IMR-90 (cell line): ENCODE data around the gene OR6S1. TPM values are rescaled to one million over a fixed set of nuclear protein-coding genes. Genes with fewer than 3 reads are reported as not detected.

ENCODE experiments used
- ATAC-seq: fragments of 200-7000 bp; cut with Tn5 transposase; 2 replicates; pipeline ENCODE4 v1.9.1; 2020; ENCODE audit warnings: low read depth, mild to moderate bottlenecking, moderate library complexity
- BruUV-seq: library from RNA; stranded (reverse); fragments of 400-500 nt; replicated peaks from 2 replicates; lab custom pipeline; 2021; lab: Mats Ljungman, UMichigan
- CTCF ChIA-PET: fragments of 300-600 bp; formaldehyde crosslinking; extraction: SDS; loops from one replicate; lab custom pipeline; 2021; ENCODE audit warnings: antibody characterized with exemption; lab: Yijun Ruan, JAX
- POLR2A ChIA-PET: fragments of 300-600 bp; sonication (Branson Sonifier 250); formaldehyde crosslinking; loops from one replicate; lab custom pipeline; 2022; ENCODE audit warnings: antibody characterized with exemption; ENCODE audit not compliant: unreplicated experiment; lab: Charles Lee
- DNase-seq: peaks from one replicate; pipeline ENCODE4 v3.0.0; 2013
- H2AFZ ChIP-seq: replicated peaks from 2 replicates; pipeline ENCODE3; 2013; ENCODE audit warnings: low read length, mild to moderate bottlenecking; ENCODE audit not compliant: poor library complexity
- H2AK5ac ChIP-seq: 2 replicates; pipeline ENCODE4 v1.6.1; 2013; ENCODE audit warnings: low read depth, low read length, inconsistent platforms
- H2AK9ac ChIP-seq: replicated peaks from 2 replicates; pipeline ENCODE3; 2013; ENCODE audit warnings: mild to moderate bottlenecking, low read depth, low read length, moderate library complexity; ENCODE audit not compliant: poor library complexity
- H2BK120ac ChIP-seq: 2 replicates; pipeline ENCODE4 v1.6.1; 2013; ENCODE audit warnings: low read depth, low read length, inconsistent platforms
- H2BK15ac ChIP-seq: 3 replicates; pipeline ENCODE4 v1.6.1; 2013; ENCODE audit warnings: low read depth, low read length, inconsistent platforms
- H2BK20ac ChIP-seq: 2 replicates; pipeline ENCODE4 v1.6.1; 2013; ENCODE audit warnings: low read depth, mild to moderate bottlenecking, inconsistent platforms, low read length, moderate library complexity
- H2BK5ac ChIP-seq: 2 replicates; pipeline ENCODE4 v1.6.1; 2013; ENCODE audit warnings: mild to moderate bottlenecking, low read depth, low read length, inconsistent platforms; ENCODE audit not compliant: poor library complexity, severe bottlenecking
- H3K14ac ChIP-seq: replicated peaks from 2 replicates; pipeline ENCODE4 v1.6.1; 2013; ENCODE audit warnings: low read depth, low read length, inconsistent platforms
- H3K18ac ChIP-seq: 2 replicates; pipeline ENCODE4 v1.6.1; 2013; ENCODE audit warnings: low read depth, low read length, control low read depth
- H3K23ac ChIP-seq: 2 replicates; pipeline ENCODE4 v1.6.1; 2013; ENCODE audit warnings: low read depth, low read length, inconsistent platforms
- H3K27ac ChIP-seq: 2 replicates; pipeline ENCODE4 v1.5.1; 2013; ENCODE audit warnings: mild to moderate bottlenecking, control low read depth, low read length; ENCODE audit not compliant: insufficient read depth
- H3K27me3 ChIP-seq: 2 replicates; pipeline ENCODE4 v1.6.1; 2013; ENCODE audit warnings: low read length; ENCODE audit not compliant: control insufficient read depth, insufficient read depth
- H3K36me3 ChIP-seq: 2 replicates; pipeline ENCODE4 v1.6.1; 2013; ENCODE audit warnings: low read length, mixed read lengths; ENCODE audit not compliant: control insufficient read depth, insufficient read depth
- H3K4ac ChIP-seq: 2 replicates; pipeline ENCODE4 v1.6.1; 2013; ENCODE audit warnings: low read depth, low read length, inconsistent platforms
- H3K4me1 ChIP-seq: 2 replicates; pipeline ENCODE4 v1.6.1; 2013; ENCODE audit warnings: low read length, mixed read lengths; ENCODE audit not compliant: control insufficient read depth, insufficient read depth
- H3K4me2 ChIP-seq: 2 replicates; pipeline ENCODE4 v1.6.1; 2013; ENCODE audit warnings: low read depth, mild to moderate bottlenecking, control low read depth, low read length, moderate library complexity
- H3K4me3 ChIP-seq: 2 replicates; pipeline ENCODE4 v1.5.1; 2013; ENCODE audit warnings: low read depth, mild to moderate bottlenecking, control low read depth, low read length, moderate library complexity; ENCODE audit not compliant: insufficient read depth
- H3K56ac ChIP-seq: 2 replicates; pipeline ENCODE4 v1.6.1; 2013; ENCODE audit warnings: low read length, inconsistent platforms; ENCODE audit not compliant: insufficient read depth; ENCODE audit errors: extremely low read depth
- H3K79me1 ChIP-seq, 2 experiments: 2 replicates each; pipeline ENCODE4 v1.6.1; 2013; ENCODE audit warnings: low read length in 2 of 2, inconsistent platforms in 1 of 2, low read depth in 1 of 2
- H3K9ac ChIP-seq: 2 replicates; pipeline ENCODE4 v1.6.1; 2013; ENCODE audit warnings: low read depth, low read length, control low read depth
- H3K9me1 ChIP-seq: 2 replicates; pipeline ENCODE4 v1.6.1; 2013; ENCODE audit warnings: low read length, inconsistent platforms; ENCODE audit not compliant: insufficient read depth
- H3K9me3 ChIP-seq: 2 replicates; pipeline ENCODE4 v1.6.1; 2013; ENCODE audit warnings: low read length; ENCODE audit not compliant: control insufficient read depth, insufficient read depth
- H4K20me1 ChIP-seq: 2 replicates; pipeline ENCODE4 v1.6.1; 2013; ENCODE audit warnings: low read length, inconsistent platforms; ENCODE audit not compliant: insufficient read depth
- H4K5ac ChIP-seq: 2 replicates; pipeline ENCODE4 v1.6.1; 2013; ENCODE audit warnings: mild to moderate bottlenecking, low read depth, low read length, control low read depth
- H4K8ac ChIP-seq, 2 experiments: 2 replicates each; pipeline ENCODE4 v1.6.1; 2013; ENCODE audit warnings: low read depth in 2 of 2, low read length in 2 of 2, control low read depth in 1 of 2, inconsistent platforms in 1 of 2
- H4K91ac ChIP-seq: 2 replicates; pipeline ENCODE4 v1.6.1; 2013; ENCODE audit warnings: low read depth, low read length, inconsistent platforms; ENCODE audit not compliant: insufficient read depth
- CEBPB ChIP-seq: IDR thresholded peaks from 2 replicates; pipeline ENCODE4 v1.6.1; 2012; ENCODE audit warnings: low read depth, low read length, improper control_type of control experiment
- CHD1 ChIP-seq: IDR thresholded peaks from 2 replicates; pipeline ENCODE4 v1.6.1; 2012; ENCODE audit warnings: low read depth, low read length, improper control_type of control experiment
- FOS ChIP-seq: fragments of 150-350 bp; IDR thresholded peaks from 2 replicates; pipeline ENCODE4 v1.6.1; 2016; ENCODE audit warnings: low read depth, low read length
- NFE2L2 ChIP-seq: fragments of 150-350 bp; IDR thresholded peaks from 2 replicates; pipeline ENCODE4 v1.6.1; 2016; ENCODE audit warnings: low read depth, mild to moderate bottlenecking, low read length
- WGBS, 2 experiments: methylation state at CpG; one replicate each; pipeline versions ENCODE4 v1.1.5 to v1.1.7; 2013; ENCODE audit warnings: missing lambda C conversion rate in 2 of 2; ENCODE audit not compliant: insufficient read length in 1 of 2; ENCODE audit errors: extremely low coverage in 2 of 2; 5-methylcytosine and 5-hydroxymethylcytosine counted together
- dilution Hi-C: fragments of 300-500 bp; cut with HindIII; formaldehyde crosslinking; loops from one replicate; pipeline ENCODE4 v1.14.3; 2018; ENCODE audit warnings: low sequenced_read_pairs; ENCODE audit not compliant: unreplicated experiment
- in situ Hi-C: fragments of 300-500 bp; cut with MboI; formaldehyde crosslinking; loops from 3 replicates; pipeline ENCODE4 v1.14.3; 2019; ENCODE audit warnings: low sequenced_read_pairs, inconsistent platforms, mixed read lengths
- intact Hi-C: fragments of 100-400 bp; cut with micrococcal nuclease; formaldehyde crosslinking; loops from 2 replicates; pipeline ENCODE4 v1.10.0; 2022
- polyA plus RNA-seq, 3 experiments: library from polyadenylated mRNA; depleted of rRNA; stranded (reverse); fragments of >200 nt; gene quantifications; 2 replicates each; pipeline ENCODE4 v1.2.3, GENCODE V29; 2012; ENCODE audit warnings: low replicate concordance in 1 of 3
- total RNA-seq: library from RNA; depleted of rRNA; stranded (reverse); fragments of >200 nt; gene quantifications from 2 replicates; pipeline ENCODE4 v1.2.3, GENCODE V29; 2012

The OR6S1 gene
- total and polyA plus RNA-seq, 2 of the 4 experiments (the other 2 are of a cell fraction) = not detected

DNA sequence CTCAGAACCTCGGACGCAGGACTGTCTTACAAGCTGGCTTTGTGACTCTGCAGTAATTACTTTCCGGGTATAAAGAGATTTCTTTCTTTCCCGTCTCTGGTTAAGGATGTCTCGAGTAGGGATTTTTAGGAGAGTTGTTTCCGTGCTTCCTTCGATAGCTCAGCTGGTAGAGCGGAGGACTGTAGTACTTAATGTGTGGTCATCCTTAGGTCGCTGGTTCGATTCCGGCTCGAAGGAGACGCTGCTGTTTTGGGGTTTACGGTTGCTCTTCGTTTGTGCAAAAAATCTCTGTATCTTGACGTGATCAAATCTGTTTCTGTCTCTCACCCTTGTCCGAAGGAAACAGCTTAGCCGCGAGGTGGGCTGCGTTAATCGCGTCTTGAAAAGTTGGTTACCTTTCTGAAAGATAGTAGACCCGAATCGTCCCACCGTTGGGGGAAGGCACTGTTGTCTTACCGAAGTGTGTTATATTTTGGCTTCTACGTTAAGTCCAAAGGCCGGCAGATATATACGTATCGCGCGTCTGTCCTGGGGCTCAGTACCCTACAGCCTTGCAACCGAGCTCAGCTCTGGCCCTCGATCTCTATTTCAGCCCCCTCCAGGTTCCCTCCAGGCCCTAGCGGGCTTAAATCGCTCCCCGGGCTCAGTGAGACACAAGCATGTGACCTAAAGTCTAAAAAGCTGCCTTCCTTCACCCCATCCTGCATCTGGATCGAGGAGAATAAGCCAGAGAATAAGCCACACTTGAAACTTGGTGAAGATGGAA, 41.8 kb upstream of the OR6S1 start:
- peak overlapping the region; percentile 98 for H2AFZ ChIP-seq
- H4K5ac ChIP-seq = peak overlapping the region; percentile 88
- dilution Hi-C loops (no loop called here), in situ Hi-C loops (loop anchor here (5.0 to 10.0 kb wide), 3 partner anchors 51 to 359 kb away; partner anchors contain the start of gene TEP1), intact Hi-C loops (loop anchor here (1.0 to 5.0 kb wide), 5 partner anchors 222 to 419 kb away; partner anchors contain the start of genes PARP2, PIP4P1, TEP1 and TMEM253)
- no peaks in the 10 kb centered on the region for H3K9me3 ChIP-seq
- peak; percentile 94 for DNase-seq
- peak; percentile 56 for ATAC-seq
- no peak overlapping the region for H2BK15ac ChIP-seq
- H3K9ac ChIP-seq = peak overlapping the region; percentile 90
- 0 out of 2 replicates have a peak overlapping the region, but pooled peaks have one; percentile 39 for H2AK5ac ChIP-seq
- H3K36me3 ChIP-seq = no peaks in the 10 kb centered on the region
- peaks cover 4% of the 10 kb centered on the region; the same call in 1 of the 2 replicates for H3K9me1 ChIP-seq
- peak overlapping the region; percentile 70 for H2AK9ac ChIP-seq
- H3K4ac ChIP-seq = peak overlapping the region; percentile 90
- peaks cover 6% of the 10 kb centered on the region for H4K20me1 ChIP-seq
- no TSS peak for BruUV-seq
- ChIA-PET CTCF (interaction anchor here (2.0 kb wide), 1 partner anchor 288 kb away, joined by 4 read pairs; no protein-coding TSS in a partner anchor), POLR2A (no interaction called here)
- peak overlapping the region; percentile 65 for H3K4me3 ChIP-seq
- H3K79me1 ChIP-seq = peaks cover 3 to 6% of the 10 kb centered on the region in 2 experiments; a peak in 1 of 4 replicates
- peak overlapping the region; percentile 74 for H3K4me2 ChIP-seq
- peak overlapping the region; percentile 50 to 88; a peak in 3 of 4 replicates for H4K8ac ChIP-seq
- TF ChIP-seq FOS (peak; percentile 94), CHD1 (peak; percentile 73; the same call in 1 of the 2 replicates), NFE2L2 (no peak), CEBPB (peak; percentile 20; the same call in 1 of the 2 replicates)
- peak overlapping the region; percentile 78 for H3K56ac ChIP-seq
- 0% methylated on average over 15 of the region's 38 CpGs; no CpG with 5 or more reads in 1 of the 2 experiments for WGBS, 2 experiments
- H3K4me1 ChIP-seq = no peaks in the 10 kb centered on the region
- no peak overlapping the region for H2BK20ac ChIP-seq
- peak overlapping the region; percentile 68 for H3K14ac ChIP-seq
- peak overlapping the region; percentile 31; the same call in 1 of the 2 replicates for H2BK120ac ChIP-seq
- H3K18ac ChIP-seq = peak overlapping the region; percentile 54
- H3K27ac ChIP-seq = peak overlapping the region; percentile 90
- H2BK5ac ChIP-seq = peak overlapping the region; percentile 89
- H3K27me3 ChIP-seq = no peaks in the 10 kb centered on the region
- H3K23ac ChIP-seq = peak overlapping the region; percentile 65
- H4K91ac ChIP-seq = peak overlapping the region; percentile 65; the same call in 1 of the 2 replicates
